ENCODE data around the gene ZNF726. TPM values are rescaled to one million over a fixed set of nuclear protein-coding genes. Genes with fewer than 3 reads are reported as not detected.

Gene ZNF726
- total RNA-seq, 1 donor from 2014 or later = 11.5 TPM

DNA sequence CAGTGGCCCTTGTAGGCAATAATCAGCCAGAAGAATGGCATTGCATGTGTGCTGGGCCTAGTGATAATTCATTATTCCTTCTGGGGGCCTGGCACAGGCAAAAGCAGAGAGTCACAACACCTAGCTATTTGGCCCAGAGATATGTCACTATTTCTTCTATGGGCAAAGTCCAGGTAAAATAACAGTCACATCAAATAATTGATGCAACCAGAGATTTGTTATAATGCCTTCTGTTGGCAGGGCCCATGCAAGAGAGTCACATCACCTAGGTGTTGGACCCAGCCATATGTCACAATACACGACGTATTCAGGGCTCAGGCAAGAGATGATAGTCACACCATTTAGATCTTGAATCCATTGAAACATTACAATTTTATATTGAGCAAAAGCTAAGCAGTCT lies 66.1 kb downstream of the ZNF726 start:
- Mint-ChIP-seq H3K4me3 (ENCODE audit: unreplicated experiment) (no peak overlapping the region), H3K4me1 (ENCODE audit: low read depth, unreplicated experiment) (no peaks in the 10 kb centered on the region)
- TF ChIP-seq, protein P1, sequence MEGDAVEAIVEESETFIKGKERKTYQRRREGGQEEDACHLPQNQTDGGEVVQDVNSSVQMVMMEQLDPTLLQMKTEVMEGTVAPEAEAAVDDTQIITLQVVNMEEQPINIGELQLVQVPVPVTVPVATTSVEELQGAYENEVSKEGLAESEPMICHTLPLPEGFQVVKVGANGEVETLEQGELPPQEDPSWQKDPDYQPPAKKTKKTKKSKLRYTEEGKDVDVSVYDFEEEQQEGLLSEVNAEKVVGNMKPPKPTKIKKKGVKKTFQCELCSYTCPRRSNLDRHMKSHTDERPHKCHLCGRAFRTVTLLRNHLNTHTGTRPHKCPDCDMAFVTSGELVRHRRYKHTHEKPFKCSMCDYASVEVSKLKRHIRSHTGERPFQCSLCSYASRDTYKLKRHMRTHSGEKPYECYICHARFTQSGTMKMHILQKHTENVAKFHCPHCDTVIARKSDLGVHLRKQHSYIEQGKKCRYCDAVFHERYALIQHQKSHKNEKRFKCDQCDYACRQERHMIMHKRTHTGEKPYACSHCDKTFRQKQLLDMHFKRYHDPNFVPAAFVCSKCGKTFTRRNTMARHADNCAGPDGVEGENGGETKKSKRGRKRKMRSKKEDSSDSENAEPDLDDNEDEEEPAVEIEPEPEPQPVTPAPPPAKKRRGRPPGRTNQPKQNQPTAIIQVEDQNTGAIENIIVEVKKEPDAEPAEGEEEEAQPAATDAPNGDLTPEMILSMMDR (IDR thresholded peaks at IDR 0.05; ENCODE audit: partially characterized antibody, unreplicated experiment) = no peak

DNA sequence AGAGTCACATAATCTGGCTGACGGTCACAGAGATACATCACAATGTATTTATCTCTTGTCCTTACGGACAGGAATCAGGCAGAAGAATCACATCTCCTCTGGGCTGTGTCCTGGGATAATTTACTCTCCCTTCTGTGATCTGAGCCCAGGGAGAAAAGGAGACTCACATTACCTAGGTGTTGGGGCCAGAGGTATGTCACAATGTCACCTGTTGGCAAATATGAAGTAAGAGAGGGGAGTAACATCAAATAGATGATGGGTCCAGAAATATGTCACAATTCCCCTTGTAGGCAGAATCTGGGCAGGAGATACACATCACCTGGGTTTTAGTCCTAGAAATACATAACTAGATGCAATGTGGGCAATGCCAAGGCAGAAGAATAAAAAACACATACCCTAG lies 67.2 kb downstream of the ZNF726 start:
- no peak overlapping the region for H3K27ac Mint-ChIP-seq (ENCODE audit: unreplicated experiment)
- peaks cover 12% of the 10 kb centered on the region for H3K36me3 Mint-ChIP-seq (ENCODE audit: unreplicated experiment)
- H3K9me3 Mint-ChIP-seq (ENCODE audit: unreplicated experiment) = peaks cover 6% of the 10 kb centered on the region
- H3K27me3 Mint-ChIP-seq (ENCODE audit: unreplicated experiment) = peaks cover 2% of the 10 kb centered on the region
- DNase-seq = no peak
- H3K4me3 Mint-ChIP-seq (ENCODE audit: unreplicated experiment) = no peak overlapping the region
- TF ChIP-seq, protein P1 (IDR thresholded peaks at IDR 0.05; ENCODE audit: partially characterized antibody, unreplicated experiment) = no peak
- no peaks in the 10 kb centered on the region for H3K4me1 Mint-ChIP-seq (ENCODE audit: low read depth, unreplicated experiment)

More for the DNA sequence above, 66.1 kb downstream of the ZNF726 start:
- Mint-ChIP-seq H3K27me3 (ENCODE audit: unreplicated experiment) (peaks cover 2% of the 10 kb centered on the region), H3K27ac (ENCODE audit: unreplicated experiment) (no peak overlapping the region), H3K36me3 (ENCODE audit: unreplicated experiment) (peaks cover 11% of the 10 kb centered on the region), H3K9me3 (ENCODE audit: unreplicated experiment) (peaks cover 6% of the 10 kb centered on the region)
- DNase-seq = no peak

GRCh38 chr19:23983406-23983805 lies 68.7 kb downstream of the ZNF726 start:
- peaks cover 2% of the 10 kb centered on the region for H3K9me3 Mint-ChIP-seq (ENCODE audit: unreplicated experiment)
- no peaks in the 10 kb centered on the region for H3K4me1 Mint-ChIP-seq (ENCODE audit: low read depth, unreplicated experiment)
- H3K27ac Mint-ChIP-seq (ENCODE audit: unreplicated experiment) = no peak overlapping the region
- H3K36me3 Mint-ChIP-seq (ENCODE audit: unreplicated experiment) = peaks cover 10% of the 10 kb centered on the region
- TF ChIP-seq, protein P1 (IDR thresholded peaks at IDR 0.05; ENCODE audit: partially characterized antibody, unreplicated experiment) = no peak
- no peak overlapping the region for H3K4me3 Mint-ChIP-seq (ENCODE audit: unreplicated experiment)
- no peak for DNase-seq
- peaks cover 2% of the 10 kb centered on the region for H3K27me3 Mint-ChIP-seq (ENCODE audit: unreplicated experiment)

Other genes starting within 250 kb of the ZNF726 start
- gene ZNF675, start 227.7 kb upstream of the ZNF726 start, total RNA-seq (ENCODE audit: unreplicated experiment) = 36.5 TPM
- gene ZNF681, start 156.0 kb upstream of the ZNF726 start, total RNA-seq (ENCODE audit: unreplicated experiment) = 8.1 TPM
- gene ZNF254, start 172.3 kb downstream of the ZNF726 start, total RNA-seq (ENCODE audit: unreplicated experiment) = 56.0 TPM

Measured in glutamatergic neuron (in vitro differentiated cells).